HG03378 (cell line): Measurements from ENCODE around the gene SIPA1.
"Not testable (repeated sequence)": the region's sequence is repeated elsewhere in the genome, so short reads cannot be mapped to it uniquely, and the experiment has no call there.

Source experiments
- ATAC-seq: cut with Tn5 transposase; IDR thresholded peaks from one replicate; pipeline ENCODE4 v1.9.1; 2021; ENCODE audit warnings: mild to moderate bottlenecking, moderate library complexity; ENCODE audit not compliant: unreplicated experiment

SIPA1 gene

GRCh38 chr11:65622011-65622410 lies 15.9 kb upstream of the SIPA1 start:
- ATAC-seq: no peak

GRCh38 chr11:65623177-65623576 lies 14.7 kb upstream of the SIPA1 start:
- ATAC-seq: no peak

- no peak for ATAC-seq
Observed at GRCh38 chr11:65623852-65624616, 13.9 kb upstream of the SIPA1 start.

GRCh38 chr11:65624931-65625627 lies 12.8 kb upstream of the SIPA1 start:
- no peak for ATAC-seq

- no peak for ATAC-seq
Observed at GRCh38 chr11:65625628-65626342, 12.1 kb upstream of the SIPA1 start.

GRCh38 chr11:65627202-65627601 lies 10.7 kb upstream of the SIPA1 start:
- ATAC-seq: no peak

GRCh38 chr11:65629579-65629978 lies 8.3 kb upstream of the SIPA1 start:
- ATAC-seq: no peak

- no peak for ATAC-seq
Observed at GRCh38 chr11:65630215-65630614, 7.7 kb upstream of the SIPA1 start.

- ATAC-seq: no peak
Observed at GRCh38 chr11:65633390-65634108, 4.4 kb upstream of the SIPA1 start.

- no peak for ATAC-seq
Observed at GRCh38 chr11:65634109-65634436, 3.8 kb upstream of the SIPA1 start.

- no peak for ATAC-seq
Observed at GRCh38 chr11:65634440-65634839, 3.5 kb upstream of the SIPA1 start.

- no peak for ATAC-seq
Observed at GRCh38 chr11:65634905-65635731, 2.8 kb upstream of the SIPA1 start.

- ATAC-seq: no peak
Observed at GRCh38 chr11:65636108-65637031, 1.5 kb upstream of the SIPA1 start.

- ATAC-seq: no peak
Observed at GRCh38 chr11:65637032-65637557, 806 bp upstream of the SIPA1 start.

GRCh38 chr11:65639228-65639597 lies 1.3 kb downstream of the SIPA1 start:
- ATAC-seq: not testable (repeated sequence)

GRCh38 chr11:65639623-65640482 lies 2.0 kb downstream of the SIPA1 start:
- ATAC-seq: no peak

- no peak for ATAC-seq
Observed at GRCh38 chr11:65640483-65641296, 2.8 kb downstream of the SIPA1 start.
